Activated T-helper 17 cell treated with anti-CD3 and anti-CD28 coated beads, Interleukin-2, amount 50 U/mL, for 72 hours (primary cell): ENCODE data around the gene SIRT4. TPM values are rescaled to one million over a fixed set of nuclear protein-coding genes. Genes with fewer than 3 reads are reported as not detected.

Experiments
- ATAC-seq: fragments of 150-1000 bp; cut with Tn5 transposase; replicated peaks from 2 replicates; pipeline ENCODE4 v1.10.0; 2021; ENCODE audit warnings: mild to moderate bottlenecking, moderate library complexity
- H3K27ac Mint-ChIP-seq: one replicate; pipeline ENCODE4 v1.8.0; 2022; ENCODE audit warnings: mixed read lengths
- H3K27me3 Mint-ChIP-seq: one replicate; pipeline ENCODE4 v1.8.0; 2022; ENCODE audit warnings: mixed read lengths
- H3K36me3 Mint-ChIP-seq: one replicate; pipeline ENCODE4 v1.8.0; 2022; ENCODE audit warnings: low read depth, mild to moderate bottlenecking, mixed read lengths
- H3K4me1 Mint-ChIP-seq: one replicate; pipeline ENCODE4 v1.8.0; 2022; ENCODE audit warnings: mixed read lengths
- H3K4me3 Mint-ChIP-seq: one replicate; pipeline ENCODE4 v1.8.0; 2022; ENCODE audit warnings: mild to moderate bottlenecking, mixed read lengths
- H3K9me3 Mint-ChIP-seq: one replicate; pipeline ENCODE4 v1.8.0; 2022; ENCODE audit warnings: mixed read lengths
- total RNA-seq, 2 donors: library from RNA; stranded (reverse); gene quantifications; one replicate each; pipeline ENCODE4 v1.2.3, GENCODE V29; 2022

SIRT4 gene
- total RNA-seq, 2 donors from 2014 or later: 3.1 to 4.1 TPM

- no peak overlapping the region for H3K27ac Mint-ChIP-seq
- ATAC-seq: no peak
Measured at GRCh38 chr12:120359128-120359527, 57.0 kb downstream of the SIRT4 start.

GRCh38 chr12:120361506-120362208 lies 59.5 kb downstream of the SIRT4 start:
- Mint-ChIP-seq H3K27me3 (peaks cover 55% of the 10 kb centered on the region), H3K27ac (no peak overlapping the region), H3K36me3 (no peaks in the 10 kb centered on the region), H3K4me3 (no peak overlapping the region), H3K4me1 (no peaks in the 10 kb centered on the region), H3K9me3 (no peaks in the 10 kb centered on the region)
- ATAC-seq: no peak

More at GRCh38 chr12:120359128-120359527, 57.0 kb downstream of the SIRT4 start:
- Mint-ChIP-seq H3K4me1 (peaks cover 5% of the 10 kb centered on the region), H3K27me3 (peaks cover 50% of the 10 kb centered on the region), H3K9me3 (no peaks in the 10 kb centered on the region), H3K4me3 (no peak overlapping the region), H3K36me3 (no peaks in the 10 kb centered on the region)

Other genes with a start within 250 kb of the SIRT4 start
- 10 to 100 TPM; 43.8 to 76.4 TPM for gene RAB35, start 185.6 kb upstream of the SIRT4 start, total RNA-seq
- 100 to 1,000 TPM in 1 of 2 donors, 10 to 100 TPM in 1; 94.4 to 177 TPM for gene GCN1, start 107.6 kb upstream of the SIRT4 start, total RNA-seq
- gene RPLP0, start 101.2 kb upstream of the SIRT4 start, total RNA-seq: 1,000 to 10,000 TPM; 3,687 to 4,380 TPM
- gene PXN, start 36.6 kb upstream of the SIRT4 start, total RNA-seq: 10 to 100 TPM; 44.8 to 65.5 TPM
- gene RNU4-2, start 10.4 kb upstream of the SIRT4 start, total RNA-seq: 1,000 to 10,000 TPM; 2,951 to 6,256 TPM
- gene RNU4-1, start 9.1 kb upstream of the SIRT4 start, total RNA-seq: 1,000 to 10,000 TPM; 2,108 to 2,470 TPM
- not detected for gene PLA2G1B, start 25.5 kb downstream of the SIRT4 start, total RNA-seq
- gene MSI1, start 66.8 kb downstream of the SIRT4 start, total RNA-seq: under 1 TPM in 1 of 2 donors, not detected in 1; 0.24 TPM
- gene COX6A1, start 135.8 kb downstream of the SIRT4 start, total RNA-seq: 100 to 1,000 TPM; 291 to 437 TPM
- gene TRIAP1, start 144.1 kb downstream of the SIRT4 start, total RNA-seq: 10 to 100 TPM; 31.8 to 58.6 TPM
- gene GATC, start 144.1 kb downstream of the SIRT4 start, total RNA-seq: 10 to 100 TPM; 33.2 to 41.3 TPM
- 100 to 1,000 TPM; 138 to 246 TPM for gene SRSF9, start 167.4 kb downstream of the SIRT4 start, total RNA-seq
- gene DYNLL1, start 193.8 kb downstream of the SIRT4 start, total RNA-seq: 100 to 1,000 TPM in 1 of 2 donors, 10 to 100 TPM in 1; 69.2 to 197 TPM
- 10 to 100 TPM; 17.2 to 21.8 TPM for gene COQ5, start 226.8 kb downstream of the SIRT4 start, total RNA-seq
- 100 to 1,000 TPM; 182 to 212 TPM for gene RNF10, start 232.0 kb downstream of the SIRT4 start, total RNA-seq